Glutamatergic neuron (in vitro differentiated cells): ENCODE measurements around the gene MPG. TPM values are rescaled to one million over a fixed set of nuclear protein-coding genes. Genes with fewer than 3 reads are reported as not detected.
"Not testable (repeated sequence)": the region's sequence is repeated elsewhere in the genome, so short reads cannot be mapped to it uniquely, and the experiment has no call there.

ENCODE experiments used
- DNase-seq: peaks from one replicate; pipeline ENCODE4 v3.0.0; 2022
- H3K27ac Mint-ChIP-seq: one replicate; pipeline ENCODE4 v1.8.0; 2020; ENCODE audit warnings: mild to moderate bottlenecking, mixed read lengths, inconsistent platforms; ENCODE audit not compliant: unreplicated experiment
- H3K27me3 Mint-ChIP-seq: one replicate; pipeline ENCODE4 v1.8.0; 2020; ENCODE audit warnings: mild to moderate bottlenecking, moderate library complexity, mixed read lengths, inconsistent platforms; ENCODE audit not compliant: unreplicated experiment
- H3K36me3 Mint-ChIP-seq: one replicate; pipeline ENCODE4 v1.8.0; 2020; ENCODE audit warnings: mild to moderate bottlenecking, mixed read lengths, inconsistent platforms; ENCODE audit not compliant: unreplicated experiment
- H3K4me1 Mint-ChIP-seq: one replicate; pipeline ENCODE4 v1.8.0; 2020; ENCODE audit warnings: mild to moderate bottlenecking, low read depth, mixed read lengths, inconsistent platforms; ENCODE audit not compliant: unreplicated experiment
- H3K4me3 Mint-ChIP-seq: one replicate; pipeline ENCODE4 v1.8.0; 2020; ENCODE audit warnings: mild to moderate bottlenecking, mixed read lengths, inconsistent platforms; ENCODE audit not compliant: unreplicated experiment
- H3K9me3 Mint-ChIP-seq: one replicate; pipeline ENCODE4 v1.8.0; 2020; ENCODE audit warnings: mild to moderate bottlenecking, moderate library complexity, mixed read lengths, inconsistent platforms; ENCODE audit not compliant: unreplicated experiment
- total RNA-seq: library from RNA; stranded (reverse); fragmentation: NEBNext Ultra II Directional; extraction: Animal tissue kit (Norgen Biotek cat#: 25700); gene quantifications from one replicate; pipeline ENCODE4 v1.2.1, GENCODE V29; 2021; ENCODE audit not compliant: unreplicated experiment
- TF ChIP-seq, protein P1 (sequence below): fragments of 200-600 bp; sonication (generic); IDR thresholded peaks from one replicate; pipeline ENCODE4 v1.5.0; 2021; ENCODE audit not compliant: partially characterized antibody, unreplicated experiment

MPG gene
- total RNA-seq, 1 donor from 2014 or later = 24.7 TPM

DNA sequence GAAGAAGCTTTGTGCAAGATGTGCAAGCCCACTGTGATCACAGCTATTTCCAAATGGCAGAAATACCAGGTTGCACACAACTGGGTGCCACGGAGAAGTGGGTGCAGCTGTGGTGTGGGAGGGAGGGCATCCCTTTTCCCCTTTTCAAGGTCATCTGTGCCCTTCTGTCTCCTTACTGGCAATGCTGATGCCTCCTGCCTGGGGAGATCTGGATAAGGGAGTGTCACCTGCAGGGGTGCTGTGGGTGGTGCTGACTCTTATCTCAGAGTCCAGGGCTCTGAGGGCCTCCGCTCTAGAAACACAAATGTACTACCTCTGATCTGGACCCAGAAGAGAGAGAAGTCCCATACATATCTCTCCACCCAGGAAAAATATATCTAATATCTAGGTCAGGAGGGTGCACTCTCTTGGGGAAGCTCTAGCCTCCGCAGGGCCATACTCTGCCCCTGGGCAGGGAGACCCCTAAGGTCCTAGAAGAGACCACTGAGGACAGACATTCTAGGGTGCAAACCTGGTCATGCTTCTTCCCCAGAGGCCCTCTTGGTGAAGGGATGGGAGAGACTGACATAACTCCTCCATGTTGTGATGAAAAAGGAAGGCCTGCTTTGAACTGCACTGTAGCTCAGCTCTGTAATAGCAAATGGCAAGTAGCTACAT is 41.9 kb downstream of the MPG start:
- TF ChIP-seq, protein P1, sequence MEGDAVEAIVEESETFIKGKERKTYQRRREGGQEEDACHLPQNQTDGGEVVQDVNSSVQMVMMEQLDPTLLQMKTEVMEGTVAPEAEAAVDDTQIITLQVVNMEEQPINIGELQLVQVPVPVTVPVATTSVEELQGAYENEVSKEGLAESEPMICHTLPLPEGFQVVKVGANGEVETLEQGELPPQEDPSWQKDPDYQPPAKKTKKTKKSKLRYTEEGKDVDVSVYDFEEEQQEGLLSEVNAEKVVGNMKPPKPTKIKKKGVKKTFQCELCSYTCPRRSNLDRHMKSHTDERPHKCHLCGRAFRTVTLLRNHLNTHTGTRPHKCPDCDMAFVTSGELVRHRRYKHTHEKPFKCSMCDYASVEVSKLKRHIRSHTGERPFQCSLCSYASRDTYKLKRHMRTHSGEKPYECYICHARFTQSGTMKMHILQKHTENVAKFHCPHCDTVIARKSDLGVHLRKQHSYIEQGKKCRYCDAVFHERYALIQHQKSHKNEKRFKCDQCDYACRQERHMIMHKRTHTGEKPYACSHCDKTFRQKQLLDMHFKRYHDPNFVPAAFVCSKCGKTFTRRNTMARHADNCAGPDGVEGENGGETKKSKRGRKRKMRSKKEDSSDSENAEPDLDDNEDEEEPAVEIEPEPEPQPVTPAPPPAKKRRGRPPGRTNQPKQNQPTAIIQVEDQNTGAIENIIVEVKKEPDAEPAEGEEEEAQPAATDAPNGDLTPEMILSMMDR = no peak
- H3K4me3 Mint-ChIP-seq = no peak overlapping the region
- no peak overlapping the region for H3K27ac Mint-ChIP-seq
- no peaks in the 10 kb centered on the region for H3K36me3 Mint-ChIP-seq
- DNase-seq = no peak
- no peaks in the 10 kb centered on the region for H3K4me1 Mint-ChIP-seq
- H3K9me3 Mint-ChIP-seq = peaks cover 2% of the 10 kb centered on the region
- no peaks in the 10 kb centered on the region for H3K27me3 Mint-ChIP-seq

DNA sequence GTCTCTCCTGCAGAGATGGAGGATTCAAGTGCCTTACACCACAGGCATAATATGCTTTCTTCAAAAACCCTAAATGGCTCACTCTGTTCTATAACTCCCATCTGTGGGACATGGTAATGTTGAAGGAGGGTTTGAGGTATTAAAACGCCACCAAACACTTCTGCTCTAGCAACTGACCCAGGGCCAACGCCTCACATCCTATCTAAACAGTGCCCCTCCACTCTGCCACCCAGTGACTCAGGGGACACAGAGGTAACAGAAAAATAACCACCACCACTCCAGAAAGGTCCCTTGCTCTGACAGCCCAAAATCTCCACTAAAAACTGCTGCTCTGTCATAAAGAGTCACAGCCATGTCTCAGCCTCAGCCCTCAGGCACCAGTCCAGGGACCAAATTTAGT is 42.7 kb downstream of the MPG start:
- no peak for DNase-seq
- TF ChIP-seq, protein P1 = no peak
- Mint-ChIP-seq H3K9me3 (no peaks in the 10 kb centered on the region), H3K27me3 (no peaks in the 10 kb centered on the region), H3K36me3 (no peaks in the 10 kb centered on the region), H3K4me3 (no peak overlapping the region), H3K27ac (no peak overlapping the region), H3K4me1 (no peaks in the 10 kb centered on the region)

DNA sequence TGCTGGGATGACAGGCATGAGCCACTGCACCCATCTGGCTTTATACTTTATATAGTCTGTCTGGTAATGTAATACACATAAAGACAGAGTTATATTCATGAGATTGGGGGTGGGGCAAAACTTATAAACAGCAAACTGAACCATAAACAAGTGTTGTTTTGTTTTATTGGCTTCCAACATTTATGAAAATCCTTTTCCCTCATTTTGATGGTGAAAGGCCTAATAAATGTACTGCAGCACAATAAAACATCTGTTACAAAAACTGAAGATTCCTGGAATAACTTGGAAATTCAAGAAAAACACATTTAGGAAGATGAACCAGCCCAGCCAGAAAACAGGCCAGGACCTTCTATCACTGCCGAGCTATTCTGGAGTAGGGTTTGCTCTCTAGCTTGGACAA is 44.3 kb downstream of the MPG start:
- Mint-ChIP-seq H3K36me3 (no peaks in the 10 kb centered on the region), H3K27me3 (no peaks in the 10 kb centered on the region), H3K9me3 (no peaks in the 10 kb centered on the region), H3K27ac (no peak overlapping the region), H3K4me1 (no peaks in the 10 kb centered on the region), H3K4me3 (no peak overlapping the region)
- TF ChIP-seq, protein P1 = no peak
- no peak for DNase-seq

DNA sequence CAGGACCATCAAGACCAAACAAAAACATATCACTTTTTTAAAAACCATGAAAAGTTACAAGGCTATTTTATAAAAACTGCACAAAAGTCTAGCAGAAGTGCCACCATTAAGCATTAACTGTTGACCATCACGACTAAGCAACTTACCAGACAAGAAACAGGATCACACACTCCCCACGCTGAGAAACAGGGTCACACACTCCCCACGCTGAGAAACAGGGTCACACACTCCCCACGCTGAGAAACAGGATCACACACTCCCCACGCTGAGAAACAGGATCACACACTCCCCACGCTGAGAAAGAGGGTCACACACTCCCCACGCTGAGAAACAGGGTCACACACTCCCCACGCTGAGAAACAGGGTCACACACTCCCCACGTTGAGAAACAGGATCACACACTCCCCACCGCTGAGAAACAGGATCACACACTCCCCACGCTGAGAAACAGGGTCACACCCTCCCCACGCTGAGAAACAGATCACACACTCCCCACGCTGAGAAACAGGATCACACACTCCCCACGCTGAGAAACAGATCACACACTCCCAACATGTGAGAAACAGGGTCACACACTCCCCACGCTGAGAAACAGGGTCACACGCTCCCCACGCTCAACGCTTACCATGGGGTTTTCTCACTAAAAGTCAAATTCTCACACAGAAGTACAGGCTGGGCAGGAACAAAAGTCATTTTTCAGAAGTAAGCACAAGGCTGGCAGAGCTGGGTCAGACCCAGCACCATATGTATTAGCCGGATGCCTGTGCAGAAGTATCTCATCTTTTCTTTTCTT is 45.7 kb downstream of the MPG start:
- not testable (repeated sequence) for H3K27me3 Mint-ChIP-seq, H3K36me3 Mint-ChIP-seq, H3K27ac Mint-ChIP-seq, H3K9me3 Mint-ChIP-seq, DNase-seq, H3K4me3 Mint-ChIP-seq, H3K4me1 Mint-ChIP-seq

DNA sequence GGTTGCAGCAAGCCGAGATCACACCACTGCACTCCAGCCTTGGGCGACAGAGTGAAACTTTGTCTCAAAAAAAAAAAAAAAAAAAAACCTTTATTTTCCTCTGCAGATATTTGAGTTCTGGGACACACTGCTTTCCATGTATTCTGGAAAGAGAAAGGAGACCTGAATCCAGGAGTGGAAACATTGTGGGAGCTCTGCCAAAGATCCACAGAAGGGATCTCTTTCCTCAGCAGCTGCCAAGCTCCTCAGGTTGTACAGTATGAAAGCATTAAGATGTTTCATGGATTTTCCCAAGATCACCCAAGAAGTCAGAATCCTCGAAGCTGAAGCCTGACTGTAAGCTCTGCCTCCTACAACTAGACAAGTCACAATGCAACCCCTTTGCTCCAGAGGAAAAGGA is 47.0 kb downstream of the MPG start:
- TF ChIP-seq, protein P1 = no peak
- Mint-ChIP-seq H3K27me3 (no peaks in the 10 kb centered on the region), H3K4me1 (no peaks in the 10 kb centered on the region), H3K27ac (no peak overlapping the region), H3K9me3 (no peaks in the 10 kb centered on the region), H3K36me3 (no peaks in the 10 kb centered on the region), H3K4me3 (no peak overlapping the region)
- DNase-seq = no peak
